H1 (cell line): ENCODE results near the gene ARHGDIB. TPM values are rescaled to one million over a fixed set of nuclear protein-coding genes. Genes with fewer than 3 reads are reported as not detected.

Experiments
- CTCF ChIA-PET: fragments of 300-600 bp; sonication (Branson Sonifier 250); formaldehyde crosslinking; loops from one replicate; lab custom pipeline; 2021; ENCODE audit not compliant: partially characterized antibody; lab: Charles Lee
- POLR2A ChIA-PET: fragments of 300-600 bp; sonication (Branson Sonifier 250); formaldehyde crosslinking; loops from one replicate; lab custom pipeline; 2021; ENCODE audit warnings: inconsistent platforms; ENCODE audit not compliant: partially characterized antibody; lab: Charles Lee
- DNase-seq, 2 experiments: peaks; one replicate each; pipeline versions ENCODE4 v3.0.0 to v3.0.0-alpha.2; 2010 to 2022; ENCODE audit warnings: low spot score in 2 of 2, low read depth in 1 of 2, mixed read lengths in 1 of 2
- FAIRE-seq: peaks from 2 replicates; lab custom pipeline; 2011; peaks lifted over from hg19 to GRCh38; lab: Jason Lieb, UNC
- H2AFZ ChIP-seq: 2 replicates; pipeline ENCODE4 v1.8.1; 2012; ENCODE audit warnings: low read length, inconsistent platforms
- H2AK5ac ChIP-seq: 2 replicates; pipeline ENCODE4 v1.6.1; 2013; ENCODE audit warnings: low read depth, low read length
- H2BK120ac ChIP-seq: replicated peaks from 2 replicates; pipeline ENCODE3; 2013; ENCODE audit warnings: low read depth, low read length, inconsistent platforms
- H2BK12ac ChIP-seq: 2 replicates; pipeline ENCODE4 v1.6.1; 2013; ENCODE audit warnings: low read depth, low read length
- H2BK15ac ChIP-seq: 2 replicates; pipeline ENCODE4 v1.6.1; 2013; ENCODE audit warnings: low read length
- H2BK20ac ChIP-seq: 2 replicates; pipeline ENCODE4 v1.6.1; 2013; ENCODE audit warnings: low read length
- H2BK5ac ChIP-seq: 2 replicates; pipeline ENCODE4 v1.6.1; 2013; ENCODE audit warnings: low read depth, low read length
- H3K14ac ChIP-seq: 2 replicates; pipeline ENCODE4 v1.6.1; 2013; ENCODE audit warnings: inconsistent platforms; ENCODE audit not compliant: insufficient read length
- H3K18ac ChIP-seq: 2 replicates; pipeline ENCODE4 v1.6.1; 2013; ENCODE audit warnings: low read length; ENCODE audit errors: extremely low read depth
- H3K23ac ChIP-seq: 2 replicates; pipeline ENCODE4 v1.6.1; 2013; ENCODE audit warnings: inconsistent platforms; ENCODE audit not compliant: insufficient read length
- H3K23me2 ChIP-seq: 2 replicates; pipeline ENCODE4 v1.6.1; 2013; ENCODE audit warnings: low read depth, low read length
- H3K27ac ChIP-seq: 2 replicates; pipeline ENCODE4 v1.6.1; 2011; ENCODE audit warnings: low read depth, low read length, inconsistent platforms
- H3K27me3 ChIP-seq, 4 experiments: replicated peaks in 1 of 4; 1 replicate in 1 of 4; 2 replicates in 3 of 4; pipeline versions ENCODE4 v1.6.1 to v1.8.1; 2011 to 2013; ENCODE audit warnings: low read length in 3 of 4, mild to moderate bottlenecking in 3 of 4, inconsistent platforms in 2 of 4, mixed read lengths in 2 of 4, moderate library complexity in 1 of 4; ENCODE audit not compliant: control insufficient read depth in 3 of 4, insufficient read depth in 3 of 4; ENCODE audit errors: extremely low read depth in 1 of 4
- H3K36me3 ChIP-seq, 4 experiments: 2 replicates each; pipeline versions ENCODE4 v1.6.1 to v1.8.1; 2011 to 2013; ENCODE audit warnings: mild to moderate bottlenecking in 4 of 4, low read length in 3 of 4, moderate library complexity in 2 of 4, control low read depth in 1 of 4, inconsistent platforms in 1 of 4; ENCODE audit not compliant: insufficient read depth in 4 of 4, control insufficient read depth in 2 of 4
- H3K4ac ChIP-seq: replicated peaks from 2 replicates; pipeline ENCODE3; 2013; ENCODE audit warnings: low read length, low read depth, mixed read lengths, inconsistent platforms; ENCODE audit not compliant: insufficient read length
- H3K4me1 ChIP-seq, 4 experiments: replicated peaks in 1 of 4; 1 replicate in 1 of 4; 2 replicates in 3 of 4; pipeline versions ENCODE4 v1.6.1 to v1.8.1; 2011 to 2013; ENCODE audit warnings: low read length in 3 of 4, inconsistent platforms in 2 of 4, mixed read lengths in 1 of 4; ENCODE audit not compliant: insufficient read depth in 4 of 4, control insufficient read depth in 3 of 4
- H3K4me2 ChIP-seq, 2 experiments: 2 replicates each; pipeline versions ENCODE4 v1.6.1 to v1.8.1; 2011 to 2013; ENCODE audit warnings: low read depth in 2 of 2, low read length in 2 of 2, control low read depth in 1 of 2, inconsistent platforms in 1 of 2, mild to moderate bottlenecking in 1 of 2; ENCODE audit not compliant: insufficient read depth in 1 of 2
- H3K4me3 ChIP-seq, 4 experiments: fragments of 200-600, 300-600 bp in 1 of 4; sonication (generic), shearing (Covaris generic), sonication (Bioruptor Twin) in 1 of 4; 2 replicates each; pipeline versions ENCODE4 v1.5.1 to v1.8.1; 2011 to 2016; ENCODE audit warnings: low read length in 4 of 4, low read depth in 3 of 4, control low read depth in 2 of 4, inconsistent platforms in 2 of 4, mild to moderate bottlenecking in 2 of 4, mixed read lengths in 1 of 4, moderate library complexity in 1 of 4; ENCODE audit not compliant: insufficient read depth in 2 of 4; ENCODE audit errors: extremely low read depth in 1 of 4
- H3K56ac ChIP-seq: replicated peaks from 2 replicates; pipeline ENCODE3; 2013; ENCODE audit warnings: low read depth, mild to moderate bottlenecking, mixed read lengths, low read length, inconsistent platforms; ENCODE audit not compliant: insufficient read length
- H3K79me1 ChIP-seq: 2 replicates; pipeline ENCODE4 v1.6.1; 2013; ENCODE audit warnings: low read depth, low read length, control low read depth
- H3K79me2 ChIP-seq, 2 experiments: 2 replicates each; pipeline versions ENCODE4 v1.6.1 to v1.8.1; 2012 to 2013; ENCODE audit warnings: low read length in 2 of 2, mild to moderate bottlenecking in 2 of 2, inconsistent platforms in 1 of 2; ENCODE audit not compliant: insufficient read depth in 2 of 2, control insufficient read depth in 1 of 2
- H3K9ac ChIP-seq, 4 experiments: replicated peaks in 1 of 4; 1 replicate in 1 of 4; 2 replicates in 3 of 4; pipeline versions ENCODE4 v1.6.1 to v1.8.1; 2011 to 2013; ENCODE audit warnings: low read depth in 3 of 4, low read length in 3 of 4, control low read depth in 2 of 4, mild to moderate bottlenecking in 2 of 4, moderate library complexity in 2 of 4, inconsistent platforms in 1 of 4; ENCODE audit errors: extremely low read depth in 1 of 4
- H3K9me3 ChIP-seq, 2 experiments: 2 replicates each; pipeline versions ENCODE4 v1.6.1 to v1.8.1; 2012 to 2013; ENCODE audit warnings: mild to moderate bottlenecking in 2 of 2, moderate library complexity in 2 of 2, control low read depth in 1 of 2, inconsistent platforms in 1 of 2, low read depth in 1 of 2, low read length in 1 of 2, mixed read lengths in 1 of 2; ENCODE audit not compliant: insufficient read depth in 2 of 2
- H4K20me1 ChIP-seq, 2 experiments: replicated peaks in 1 of 2; 2 replicates each; pipeline versions ENCODE3 to v1.8.1; 2011 to 2013; ENCODE audit warnings: inconsistent platforms in 2 of 2, low read length in 2 of 2, mild to moderate bottlenecking in 1 of 2; ENCODE audit not compliant: insufficient read depth in 2 of 2, control insufficient read depth in 1 of 2
- H4K5ac ChIP-seq: 2 replicates; pipeline ENCODE4 v1.6.1; 2013; ENCODE audit warnings: low read length, low read depth, mixed read lengths, inconsistent platforms; ENCODE audit not compliant: insufficient read length
- H4K8ac ChIP-seq: 2 replicates; pipeline ENCODE4 v1.8.0; 2013; ENCODE audit warnings: mild to moderate bottlenecking, moderate library complexity, low read length, inconsistent platforms; ENCODE audit not compliant: insufficient read depth; ENCODE audit errors: extremely low read depth
- H4K91ac ChIP-seq: replicated peaks from 2 replicates; pipeline ENCODE3; 2013; ENCODE audit warnings: low read length, mixed read lengths, inconsistent platforms; ENCODE audit not compliant: insufficient read length
- BCL11A ChIP-seq, 2 experiments: IDR thresholded peaks; one replicate each; pipeline ENCODE4 v1.6.1; 2011; ENCODE audit warnings: low read depth in 2 of 2, low read length in 2 of 2, mild to moderate bottlenecking in 2 of 2
- CTCF ChIP-seq, 3 experiments: IDR thresholded peaks; 1 replicate in 2 of 3; 2 replicates in 1 of 3; pipeline versions ENCODE4 v1.5.1 to v1.6.1; 2011; ENCODE audit warnings: low read length in 3 of 3, mild to moderate bottlenecking in 3 of 3, inconsistent platforms in 2 of 3, low read depth in 1 of 3, moderate library complexity in 1 of 3; ENCODE audit not compliant: insufficient read depth in 1 of 3; ENCODE audit errors: control extremely low read depth in 1 of 3
- FOSL1 ChIP-seq: IDR thresholded peaks from 2 replicates; pipeline ENCODE4 v1.6.1; 2011; ENCODE audit warnings: mild to moderate bottlenecking, low read depth, low read length, moderate library complexity; ENCODE audit not compliant: insufficient read depth
- JUN ChIP-seq: IDR thresholded peaks from 2 replicates; pipeline ENCODE4 v1.6.1; 2011; ENCODE audit warnings: low read depth, mild to moderate bottlenecking, improper control_type of control experiment, low read length
- KDM5A ChIP-seq: fragments of 200-600 bp; IDR thresholded peaks from 2 replicates; pipeline ENCODE4 v1.7.1; 2012; ENCODE audit warnings: mild to moderate bottlenecking, low read length, inconsistent platforms, mixed read lengths
- RAD21 ChIP-seq, 2 experiments: IDR thresholded peaks in 1 of 2; conservative IDR thresholded peaks in 1 of 2; 2 replicates each; pipeline ENCODE4 v1.6.1; 2011; ENCODE audit warnings: low read depth in 2 of 2, low read length in 2 of 2, improper control_type of control experiment in 1 of 2, inconsistent platforms in 1 of 2, mild to moderate bottlenecking in 1 of 2, moderate library complexity in 1 of 2
- YY1 ChIP-seq: IDR thresholded peaks from 2 replicates; pipeline ENCODE4 v1.6.1; 2011; ENCODE audit warnings: low read depth, mild to moderate bottlenecking, low read length
- WGBS, 2 experiments: shearing (Covaris generic) in 1 of 2; methylation state at CpG; one replicate each; pipeline versions ENCODE4 v1.1.6 to v1.1.7; 2013 to 2015; ENCODE audit warnings: low lambda C conversion rate in 2 of 2, mixed read lengths in 2 of 2, inconsistent platforms in 1 of 2, low coverage in 1 of 2, missing lambda C conversion rate in 1 of 2; ENCODE audit not compliant: insufficient replicate concordance in 2 of 2, insufficient coverage in 1 of 2, insufficient read length in 1 of 2; ENCODE audit errors: extremely low coverage in 1 of 2, missing lambda C conversion rate in 1 of 2; 5-methylcytosine and 5-hydroxymethylcytosine counted together
- polyA plus RNA-seq, 7 experiments: library from polyadenylated mRNA; depleted of rRNA in 3 of 7; stranded (reverse) in 5 of 7; unstranded in 2 of 7; fragments of >200 nt in 5 of 7; fragments of 200-250 nt in 2 of 7; gene quantifications; 1 replicate in 5 of 7; 2 replicates in 1 of 7; 4 replicates in 1 of 7; pipeline versions ENCODE4 v1.2.1 to v1.2.3, GENCODE V29; 2011 to 2013; ENCODE audit warnings: missing spikeins in 2 of 7, mixed read lengths in 2 of 7
- total RNA-seq: library from RNA; stranded (reverse); fragmentation: NEBNext Ultra II Directional; extraction: Animal tissue kit (Norgen Biotek cat#: 25700); gene quantifications from 2 replicates; pipeline ENCODE4 v1.2.1, GENCODE V29; 2021

The ARHGDIB gene
- total and polyA plus RNA-seq, 2 of the 8 experiments (the other 6 are each of a cell fraction or from before 2014, with no cell fraction given), result 0.82 to 1.3 TPM

GRCh38 chr12:14995583-14996425 is 34.4 kb upstream of the ARHGDIB start:
- H3K4ac ChIP-seq, result no peak overlapping the region
- peak; percentile 38; the same call in 1 of the 2 replicates for TF ChIP-seq YY1
- TF ChIP-seq CTCF (IDR thresholded peaks at IDR 0.05; ENCODE audit: control extremely low read depth in 1 of 3, insufficient read depth in 1 of 3, low read depth in 1 of 3, low read length in 3 of 3), result peak in 2 of 3 experiments; percentile 40 to 43; a peak in 2 of 4 replicates
- TF ChIP-seq FOSL1, result no peak
- peak in 1 of 2 experiments; percentile 77 for TF ChIP-seq RAD21 (IDR thresholded peaks at IDR 0.05 in 1 of 2, conservative IDR thresholded peaks at IDR 0.05 in 1 of 2; ENCODE audit: low read depth in 2 of 2, low read length in 2 of 2)
- TF ChIP-seq KDM5A, result no peak
- no peak for TF ChIP-seq JUN
- TF ChIP-seq BCL11A (IDR thresholded peaks at IDR 0.05; ENCODE audit: low read depth in 2 of 2, low read length in 2 of 2), result no peak
- TF ChIP-seq, all 59 proteins: peak for 3
- no peak overlapping the region for H2BK20ac ChIP-seq
- H3K4me2 ChIP-seq, result no peak overlapping the region; a peak in 1 of 4 replicates
- no peak overlapping the region for H2BK15ac ChIP-seq
- H2BK12ac ChIP-seq, result no peak overlapping the region
- H2BK120ac ChIP-seq, result no peak overlapping the region
- H3K79me2 ChIP-seq, result no peaks in the 10 kb centered on the region
- H3K23ac ChIP-seq, result no peak overlapping the region
- no peaks in the 10 kb centered on the region for H3K9me3 ChIP-seq
- no peaks in the 10 kb centered on the region for H3K27me3 ChIP-seq
- no peak overlapping the region for H3K56ac ChIP-seq
- DNase-seq, result no peak
- POLR2A ChIA-PET, result interaction anchor here (0.7 to 1.4 kb wide), 3 partner anchors 224 to 303 kb away, joined by 3 to 4 read pairs (median 3); a partner anchor contains a TSS
- H3K79me1 ChIP-seq, result no peaks in the 10 kb centered on the region
- CTCF ChIA-PET, result interaction anchor here (0.7 to 12.5 kb wide), 48 partner anchors 9 to 551 kb away, joined by 3 to 116 read pairs (median 5); partner anchors contain the start of genes ART4, ERP27, PDE6H and RERG
- no peaks in the 10 kb centered on the region for H3K4me1 ChIP-seq
- no peaks in the 10 kb centered on the region for H3K23me2 ChIP-seq
- H4K5ac ChIP-seq, result no peak overlapping the region
- H3K9ac ChIP-seq, result no peak overlapping the region
- no peak overlapping the region for H3K14ac ChIP-seq
- H2AK5ac ChIP-seq, result no peak overlapping the region
- no peak overlapping the region for H4K91ac ChIP-seq
- 0 out of 2 replicates have a peak overlapping the region, but pooled peaks have one; percentile 40 for H3K18ac ChIP-seq
- 89% methylated on average over 3 of the region's 3 CpGs; no CpG with 5 or more reads in 1 of the 2 experiments for WGBS, 2 experiments
- H4K20me1 ChIP-seq, result no peaks in the 10 kb centered on the region
- H3K36me3 ChIP-seq, result no peaks in the 10 kb centered on the region
- H4K8ac ChIP-seq, result no peak overlapping the region
- no peak overlapping the region for H2BK5ac ChIP-seq
- FAIRE-seq, result peak; percentile 94
- no peak overlapping the region for H3K4me3 ChIP-seq
- no peak overlapping the region for H3K27ac ChIP-seq
- peak overlapping the region; percentile 88; the same call in 1 of the 2 replicates for H2AFZ ChIP-seq
